ENCODE results near the gene AHDC1. TPM values are rescaled to one million over a fixed set of nuclear protein-coding genes. Genes with fewer than 3 reads are reported as not detected.

Gene AHDC1
- polyA plus RNA-seq, 1 donor, result 93.6 TPM

GRCh38 chr1:27599605-27600497 lies 4.1 kb downstream of the AHDC1 start:
- no peak for DNase-seq (ENCODE audit: low read depth)

- DNase-seq (ENCODE audit: low read depth), result peak; percentile 72
Observed at GRCh38 chr1:27598902-27599528, 4.9 kb downstream of the AHDC1 start.

DNA sequence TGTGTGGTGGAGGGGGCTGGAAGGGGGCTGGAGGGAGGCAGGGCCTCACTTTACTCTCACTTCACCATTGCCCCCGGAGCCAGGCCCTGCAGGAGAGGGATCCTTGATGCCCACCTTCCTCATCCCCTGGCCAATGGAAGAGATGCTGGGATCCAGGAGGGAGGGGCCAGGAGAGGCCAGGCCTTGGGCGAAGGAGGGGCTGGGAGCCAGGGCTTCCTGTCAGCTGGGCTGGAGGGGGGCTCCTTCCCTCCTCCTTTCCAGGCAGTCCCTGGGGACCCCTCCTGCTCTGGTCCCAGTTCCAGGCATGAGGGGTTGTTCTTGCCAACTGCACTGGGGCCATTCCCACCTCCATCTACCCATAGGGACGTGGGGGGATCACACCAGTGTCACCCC lies 5.7 kb downstream of the AHDC1 start:
- DNase-seq (ENCODE audit: low read depth), result no peak

DNA sequence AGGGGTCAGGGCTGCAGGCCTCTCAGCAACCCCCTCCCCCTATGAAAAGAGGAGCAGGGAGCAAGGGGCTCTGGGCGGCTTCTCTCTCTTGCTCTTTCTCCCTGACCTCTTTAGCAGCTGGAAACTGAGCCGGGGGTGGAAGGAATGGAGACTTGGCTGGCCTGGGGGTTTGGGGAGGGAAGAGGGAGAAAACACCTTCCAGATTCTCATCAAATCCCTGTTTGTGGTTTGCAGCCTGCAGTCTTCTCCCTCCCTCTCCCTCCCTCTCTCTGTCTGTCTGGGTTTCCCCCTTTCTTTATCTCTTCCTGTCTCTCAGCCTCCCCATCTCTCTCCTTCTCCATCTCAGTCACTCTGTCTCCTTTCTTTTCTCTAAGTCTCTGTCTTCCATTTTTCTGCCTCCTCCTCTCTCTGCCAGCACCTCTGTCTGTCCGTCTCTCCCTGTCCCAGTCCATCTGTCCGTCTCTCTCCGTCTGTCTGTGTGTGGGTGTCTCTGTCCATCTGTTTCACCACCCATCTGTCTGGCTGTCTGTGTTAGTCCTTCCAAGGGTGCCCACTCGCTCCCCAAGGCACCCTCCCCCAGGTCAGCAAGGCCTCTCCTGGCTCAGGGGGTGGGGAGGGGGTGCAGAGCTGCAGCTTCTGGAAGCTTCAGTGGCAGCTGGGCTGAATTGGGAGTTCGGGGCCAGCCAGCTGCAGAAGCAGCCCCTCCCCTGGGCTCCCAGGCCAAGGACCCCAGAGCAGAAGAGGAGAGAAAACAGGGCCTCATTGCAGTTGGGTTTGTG lies 6.2 kb downstream of the AHDC1 start:
- DNase-seq (ENCODE audit: low read depth), result peak; percentile 59

- DNase-seq (ENCODE audit: low read depth), result no peak
Observed at GRCh38 chr1:27596986-27597385, 7.0 kb downstream of the AHDC1 start.

GRCh38 chr1:27596261-27596660 lies 7.7 kb downstream of the AHDC1 start:
- no peak for DNase-seq (ENCODE audit: low read depth)

- DNase-seq (ENCODE audit: low read depth), result no peak
Observed at GRCh38 chr1:27595597-27595996, 8.3 kb downstream of the AHDC1 start.

- no peak for DNase-seq (ENCODE audit: low read depth)
Observed at GRCh38 chr1:27594564-27595510, 9.1 kb downstream of the AHDC1 start.

DNA sequence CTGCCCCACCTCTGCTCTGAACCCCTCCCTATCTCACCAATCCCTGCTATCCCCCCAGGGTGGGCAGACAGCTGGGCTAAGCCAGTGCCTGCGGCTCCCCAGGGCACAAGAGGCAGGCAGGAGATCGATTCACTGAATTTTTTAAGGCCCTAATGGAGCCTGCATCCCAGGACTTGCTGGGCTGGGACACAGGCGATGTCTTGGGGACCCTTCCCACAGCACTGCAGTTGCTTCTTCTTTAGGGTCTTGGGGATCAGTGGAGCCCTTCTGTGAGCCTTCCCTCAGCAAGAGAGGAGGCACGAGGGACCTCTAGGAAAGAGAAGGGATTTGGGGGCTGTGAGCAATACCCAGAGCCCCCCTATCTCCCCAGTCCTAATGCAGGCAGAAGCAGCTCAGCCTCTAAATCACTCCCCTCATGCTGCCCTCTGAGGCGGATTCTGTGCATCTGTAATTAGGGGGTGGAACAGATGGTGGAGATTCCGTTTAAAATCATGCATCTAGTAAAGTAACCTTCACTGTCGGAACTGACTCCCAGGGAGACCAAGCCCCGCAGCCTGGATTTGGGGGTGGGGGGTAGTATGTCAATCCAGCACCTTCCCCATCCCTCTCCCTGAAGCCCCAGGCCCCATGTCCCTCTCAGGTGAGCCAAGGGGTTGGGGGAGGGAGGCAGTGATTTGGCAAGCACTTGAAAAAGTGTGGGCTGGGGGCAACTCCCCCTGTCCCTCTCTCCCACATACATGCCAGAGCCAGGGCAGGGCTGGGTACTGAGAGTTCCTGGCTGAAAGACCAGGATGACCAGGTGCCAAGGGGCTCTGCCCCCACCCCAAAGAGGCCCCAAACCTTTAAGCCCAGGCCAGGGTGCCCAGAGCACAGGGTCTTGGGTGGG lies 10.0 kb downstream of the AHDC1 start:
- no peak for DNase-seq (ENCODE audit: low read depth)

- DNase-seq (ENCODE audit: low read depth), result no peak
Observed at GRCh38 chr1:27592931-27593677, 10.8 kb downstream of the AHDC1 start.

GRCh38 chr1:27592232-27592930 lies 11.6 kb downstream of the AHDC1 start:
- no peak for DNase-seq (ENCODE audit: low read depth)

GRCh38 chr1:27591622-27592021 lies 12.3 kb downstream of the AHDC1 start:
- DNase-seq (ENCODE audit: low read depth), result no peak

- DNase-seq (ENCODE audit: low read depth), result no peak
Observed at GRCh38 chr1:27590917-27591508, 12.9 kb downstream of the AHDC1 start.

- DNase-seq (ENCODE audit: low read depth), result no peak
Observed at GRCh38 chr1:27589841-27590426, 14.0 kb downstream of the AHDC1 start.

- DNase-seq (ENCODE audit: low read depth), result no peak
Observed at GRCh38 chr1:27589441-27589840, 14.5 kb downstream of the AHDC1 start.

- no peak for DNase-seq (ENCODE audit: low read depth)
Observed at GRCh38 chr1:27588256-27589232, 15.4 kb downstream of the AHDC1 start.

DNA sequence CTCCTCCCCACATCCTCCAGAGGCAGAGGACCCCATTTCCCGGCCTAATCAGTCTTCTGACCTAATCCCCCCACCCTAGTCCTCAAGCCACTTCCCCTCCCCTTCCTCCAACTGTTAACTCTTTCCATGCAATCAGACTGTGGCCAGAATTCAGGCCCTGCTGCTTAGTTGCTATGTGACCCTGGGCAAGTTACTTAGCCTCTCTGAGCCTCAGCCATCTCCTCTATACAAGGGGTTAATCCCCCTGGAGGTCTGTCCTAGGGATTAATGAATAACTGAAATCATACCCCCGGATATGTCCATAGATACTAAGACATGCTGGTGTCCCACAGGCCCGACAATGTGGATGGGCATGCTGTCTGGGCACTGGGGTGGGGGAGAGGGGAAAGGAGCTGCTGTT lies 18.3 kb downstream of the AHDC1 start:
- DNase-seq (ENCODE audit: low read depth), result no peak

Measured in forelimb muscle (tissue), 1 donor.